ENCODE results near the gene RPA3. TPM values are rescaled to one million over a fixed set of nuclear protein-coding genes. Genes with fewer than 3 reads are reported as not detected.

Gene RPA3
- total RNA-seq, 6 experiments from 2014 or later, result 11.3 to 22.3 (median 21.4) TPM

DNA sequence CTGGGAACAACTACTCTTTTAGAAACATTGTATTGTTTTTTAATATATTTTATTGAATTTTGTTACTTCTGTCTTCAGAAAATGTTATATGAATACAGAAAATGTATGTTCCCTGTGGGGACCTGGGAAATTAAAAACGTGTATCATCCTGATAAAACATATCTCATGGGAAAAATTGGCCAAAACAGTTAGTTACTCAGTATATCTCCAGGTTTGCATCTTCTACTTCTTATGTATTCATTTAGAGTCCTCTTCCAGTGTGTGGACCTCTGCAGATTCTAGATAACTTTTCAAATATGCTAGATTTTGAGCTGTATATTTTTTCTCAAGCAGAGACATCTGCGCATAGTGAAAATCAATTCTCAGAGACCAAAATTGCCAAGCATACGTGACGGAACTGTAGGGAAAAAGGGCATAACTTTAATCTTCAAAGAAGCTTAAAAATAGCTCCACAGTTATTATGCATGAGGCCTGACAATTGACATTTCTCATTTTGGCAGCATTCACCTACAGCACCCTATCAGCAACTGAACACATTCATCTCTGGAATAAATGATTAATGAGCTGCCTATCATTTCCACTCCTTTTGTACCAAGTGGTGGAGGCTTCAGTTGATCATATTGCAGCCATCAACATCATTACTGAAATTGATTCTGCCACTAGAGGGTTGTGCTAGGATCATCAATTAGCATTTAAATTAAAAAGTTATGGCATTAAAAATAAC is 104.2 kb downstream of the RPA3 start:
- Histone ChIP-seq H3K4me3 (no peak overlapping the region), H3K27ac (no peak overlapping the region), H3K4me1 (no peaks in the 10 kb centered on the region), H3K36me3 (no peaks in the 10 kb centered on the region), H3K27me3 (no peaks in the 10 kb centered on the region), H3K9me3 (no peaks in the 10 kb centered on the region)
- no peak for DNase-seq
- TF ChIP-seq, protein P1, sequence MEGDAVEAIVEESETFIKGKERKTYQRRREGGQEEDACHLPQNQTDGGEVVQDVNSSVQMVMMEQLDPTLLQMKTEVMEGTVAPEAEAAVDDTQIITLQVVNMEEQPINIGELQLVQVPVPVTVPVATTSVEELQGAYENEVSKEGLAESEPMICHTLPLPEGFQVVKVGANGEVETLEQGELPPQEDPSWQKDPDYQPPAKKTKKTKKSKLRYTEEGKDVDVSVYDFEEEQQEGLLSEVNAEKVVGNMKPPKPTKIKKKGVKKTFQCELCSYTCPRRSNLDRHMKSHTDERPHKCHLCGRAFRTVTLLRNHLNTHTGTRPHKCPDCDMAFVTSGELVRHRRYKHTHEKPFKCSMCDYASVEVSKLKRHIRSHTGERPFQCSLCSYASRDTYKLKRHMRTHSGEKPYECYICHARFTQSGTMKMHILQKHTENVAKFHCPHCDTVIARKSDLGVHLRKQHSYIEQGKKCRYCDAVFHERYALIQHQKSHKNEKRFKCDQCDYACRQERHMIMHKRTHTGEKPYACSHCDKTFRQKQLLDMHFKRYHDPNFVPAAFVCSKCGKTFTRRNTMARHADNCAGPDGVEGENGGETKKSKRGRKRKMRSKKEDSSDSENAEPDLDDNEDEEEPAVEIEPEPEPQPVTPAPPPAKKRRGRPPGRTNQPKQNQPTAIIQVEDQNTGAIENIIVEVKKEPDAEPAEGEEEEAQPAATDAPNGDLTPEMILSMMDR (IDR thresholded peaks at IDR 0.05), result no peak
- TF ChIP-seq POLR2A (IDR thresholded peaks at IDR 0.05), result no peak
- WGBS (ENCODE audit: insufficient coverage, low coverage, low lambda C conversion rate, missing lambda C conversion rate), result 68% methylated on average over 4 of the region's 4 CpGs
- no peak for ATAC-seq
- intact Hi-C loops (cut with DNase I), result no loop called here

DNA sequence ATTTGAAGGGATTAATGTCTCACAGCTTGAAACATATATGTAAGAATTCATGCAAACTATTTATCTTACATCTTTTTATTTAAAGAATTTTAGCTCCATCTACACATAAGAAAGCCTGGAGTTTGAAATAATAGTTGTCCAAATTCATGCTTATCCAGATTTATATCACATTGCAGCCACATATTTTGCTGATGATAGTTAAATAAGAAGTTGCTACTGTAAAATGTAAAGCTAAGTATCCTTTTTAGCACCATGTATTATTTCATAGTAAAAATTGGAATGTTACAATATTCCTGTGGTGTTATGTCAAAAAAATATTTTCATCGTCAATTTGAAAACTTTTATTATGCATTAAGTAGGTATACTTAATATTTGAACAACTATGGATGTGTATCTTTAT is 105.2 kb downstream of the RPA3 start:
- Histone ChIP-seq H3K27me3 (no peaks in the 10 kb centered on the region), H3K36me3 (no peaks in the 10 kb centered on the region), H3K4me3 (no peak overlapping the region), H3K9me3 (no peaks in the 10 kb centered on the region), H3K27ac (no peak overlapping the region), H3K4me1 (no peaks in the 10 kb centered on the region)
- ATAC-seq, result no peak
- DNase-seq, result no peak
- intact Hi-C loops (cut with DNase I), result no loop called here
- TF ChIP-seq POLR2A (IDR thresholded peaks at IDR 0.05), result no peak
- TF ChIP-seq, protein P1 (IDR thresholded peaks at IDR 0.05), result no peak
- 100% methylated on average over 1 of the region's 1 CpG for WGBS (ENCODE audit: insufficient coverage, low coverage, low lambda C conversion rate, missing lambda C conversion rate)

DNA sequence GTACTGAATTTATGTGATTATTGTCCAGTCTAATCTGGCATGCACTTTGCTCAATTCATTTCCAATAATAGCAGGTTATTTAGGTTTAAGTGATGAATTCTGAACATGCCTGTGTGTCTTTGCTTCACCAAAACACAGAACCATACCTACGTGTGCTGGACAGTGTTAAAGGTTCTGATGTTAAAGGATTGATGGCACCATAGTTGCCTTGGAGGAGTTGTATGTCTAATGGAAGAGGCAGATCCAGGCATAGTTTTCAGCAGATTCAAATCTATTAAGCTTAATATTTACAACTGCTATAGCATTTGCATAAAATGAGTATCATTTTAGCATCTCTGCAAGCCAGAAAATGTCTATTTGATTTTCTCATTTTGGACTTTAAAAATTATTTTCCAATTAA is 105.9 kb downstream of the RPA3 start:
- Histone ChIP-seq H3K27me3 (no peaks in the 10 kb centered on the region), H3K4me1 (no peaks in the 10 kb centered on the region), H3K36me3 (peaks cover 0 to 2% (median 0%) of the 10 kb centered on the region in 4 donors), H3K4me3 (no peak overlapping the region), H3K9me3 (no peaks in the 10 kb centered on the region), H3K27ac (no peak overlapping the region)
- TF ChIP-seq, protein P1 (IDR thresholded peaks at IDR 0.05), result no peak
- TF ChIP-seq POLR2A (IDR thresholded peaks at IDR 0.05), result no peak
- DNase-seq (no peak), ATAC-seq (no peak)
- WGBS (ENCODE audit: insufficient coverage, low coverage, low lambda C conversion rate, missing lambda C conversion rate), result 100% methylated on average over 1 of the region's 1 CpG
- intact Hi-C loops (cut with DNase I), result no loop called here

DNA sequence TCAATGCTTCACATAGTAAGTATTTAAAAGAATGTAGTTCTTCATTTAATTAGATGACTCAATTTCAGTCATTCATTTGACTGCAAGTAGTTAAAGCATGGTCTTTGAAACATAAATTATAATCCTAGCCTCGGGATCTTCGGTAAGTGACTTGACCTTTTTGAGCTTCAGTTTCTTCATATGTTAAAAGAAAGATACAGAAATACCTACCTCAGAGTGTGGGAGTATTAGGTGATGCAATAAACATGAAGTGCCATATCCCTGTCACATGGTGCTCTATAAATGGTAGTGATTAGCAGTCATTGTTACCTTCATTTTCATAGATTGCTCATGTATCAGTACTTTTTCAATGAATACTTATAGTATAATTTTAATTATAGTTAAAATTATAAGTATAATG is 109.1 kb downstream of the RPA3 start:
- ATAC-seq, result no peak
- Histone ChIP-seq H3K27me3 (no peaks in the 10 kb centered on the region), H3K4me3 (no peak overlapping the region), H3K4me1 (no peaks in the 10 kb centered on the region), H3K36me3 (peaks cover 0 to 19% (median 0%) of the 10 kb centered on the region in 4 donors), H3K9me3 (no peaks in the 10 kb centered on the region), H3K27ac (no peak overlapping the region)
- intact Hi-C loops (cut with DNase I), result no loop called here
- WGBS (ENCODE audit: insufficient coverage, low coverage, low lambda C conversion rate, missing lambda C conversion rate), result 96% methylated on average over 2 of the region's 2 CpGs
- no peak for TF ChIP-seq POLR2A (IDR thresholded peaks at IDR 0.05)
- TF ChIP-seq, protein P1 (IDR thresholded peaks at IDR 0.05), result no peak
- DNase-seq, result no peak

Data from right lobe of liver (tissue), 6 donors.